Mammary epithelial cell (primary cell): Measurements from ENCODE around the gene CEP41.

ENCODE experiments used
- EZH2 ChIP-seq: IDR thresholded peaks from 2 replicates; pipeline ENCODE4 v1.6.1; 2012; ENCODE audit warnings: low read length, inconsistent platforms, borderline replicate concordance
- TF ChIP-seq, protein P1 (sequence below), 2 donors: IDR thresholded peaks in 1 of 2; conservative IDR thresholded peaks in 1 of 2; 2 replicates each; pipeline ENCODE4 v1.5.1; 2011 to 2012; ENCODE audit warnings: inconsistent platforms in 2 of 2, low read length in 2 of 2, mild to moderate bottlenecking in 2 of 2, control low read depth in 1 of 2, low read depth in 1 of 2; ENCODE audit not compliant: insufficient read depth in 1 of 2; ENCODE audit errors: extremely low read depth in 1 of 2

DNA sequence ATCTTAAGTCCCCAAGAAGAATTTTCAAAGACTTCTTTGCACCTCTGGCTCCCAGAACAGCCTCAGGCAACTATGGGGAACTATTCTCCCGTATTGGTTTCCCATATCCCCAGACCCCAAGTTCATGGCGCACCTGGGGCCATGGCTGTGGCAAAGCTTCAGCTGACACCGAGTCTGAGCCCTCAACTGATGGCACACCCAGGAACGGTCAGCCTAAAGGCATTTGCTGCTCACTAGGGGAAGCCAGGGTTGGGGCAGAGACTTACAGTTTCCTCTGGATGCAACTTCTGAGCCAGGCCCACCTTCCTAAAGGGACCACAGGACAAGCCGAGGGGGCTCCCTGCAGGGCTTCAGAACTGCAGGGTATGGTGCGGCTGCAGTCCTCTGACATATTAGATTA, 74.3 kb downstream of the CEP41 start:
- TF ChIP-seq, protein P1, sequence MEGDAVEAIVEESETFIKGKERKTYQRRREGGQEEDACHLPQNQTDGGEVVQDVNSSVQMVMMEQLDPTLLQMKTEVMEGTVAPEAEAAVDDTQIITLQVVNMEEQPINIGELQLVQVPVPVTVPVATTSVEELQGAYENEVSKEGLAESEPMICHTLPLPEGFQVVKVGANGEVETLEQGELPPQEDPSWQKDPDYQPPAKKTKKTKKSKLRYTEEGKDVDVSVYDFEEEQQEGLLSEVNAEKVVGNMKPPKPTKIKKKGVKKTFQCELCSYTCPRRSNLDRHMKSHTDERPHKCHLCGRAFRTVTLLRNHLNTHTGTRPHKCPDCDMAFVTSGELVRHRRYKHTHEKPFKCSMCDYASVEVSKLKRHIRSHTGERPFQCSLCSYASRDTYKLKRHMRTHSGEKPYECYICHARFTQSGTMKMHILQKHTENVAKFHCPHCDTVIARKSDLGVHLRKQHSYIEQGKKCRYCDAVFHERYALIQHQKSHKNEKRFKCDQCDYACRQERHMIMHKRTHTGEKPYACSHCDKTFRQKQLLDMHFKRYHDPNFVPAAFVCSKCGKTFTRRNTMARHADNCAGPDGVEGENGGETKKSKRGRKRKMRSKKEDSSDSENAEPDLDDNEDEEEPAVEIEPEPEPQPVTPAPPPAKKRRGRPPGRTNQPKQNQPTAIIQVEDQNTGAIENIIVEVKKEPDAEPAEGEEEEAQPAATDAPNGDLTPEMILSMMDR (conservative IDR thresholded peaks at IDR 0.05 in 1 of 2, IDR thresholded peaks at IDR 0.05 in 1 of 2; ENCODE audit: extremely low read depth in 1 of 2, insufficient read depth in 1 of 2, low read depth in 1 of 2, low read length in 2 of 2) = no peak
- no peak for TF ChIP-seq EZH2
